GM18858 (cell line): ENCODE results near the gene SLC30A2.

ENCODE experiments used
- ATAC-seq: cut with Tn5 transposase; IDR thresholded peaks from one replicate; pipeline ENCODE4 v1.9.1; 2021; ENCODE audit not compliant: unreplicated experiment

Gene SLC30A2

DNA sequence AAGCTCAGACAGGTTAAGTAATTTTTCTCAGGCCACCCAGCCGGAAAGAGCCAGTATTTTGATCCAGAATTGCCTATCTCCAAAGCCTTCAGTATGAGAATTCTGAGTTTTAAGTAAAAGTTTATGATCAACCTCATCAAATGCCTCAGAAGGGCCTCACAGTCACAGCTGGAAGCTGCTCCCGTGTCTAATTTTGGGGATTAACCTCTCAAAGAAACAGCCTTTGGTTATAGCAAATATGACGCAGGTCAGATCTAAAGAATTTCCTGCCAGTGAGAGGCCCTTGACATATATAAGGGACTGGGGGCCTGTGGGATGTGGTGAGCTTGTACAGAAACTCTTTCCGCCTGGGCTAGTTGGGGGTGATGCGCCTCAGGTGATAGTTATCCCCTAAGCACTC, 22.1 kb downstream of the SLC30A2 start:
- ATAC-seq: no peak

DNA sequence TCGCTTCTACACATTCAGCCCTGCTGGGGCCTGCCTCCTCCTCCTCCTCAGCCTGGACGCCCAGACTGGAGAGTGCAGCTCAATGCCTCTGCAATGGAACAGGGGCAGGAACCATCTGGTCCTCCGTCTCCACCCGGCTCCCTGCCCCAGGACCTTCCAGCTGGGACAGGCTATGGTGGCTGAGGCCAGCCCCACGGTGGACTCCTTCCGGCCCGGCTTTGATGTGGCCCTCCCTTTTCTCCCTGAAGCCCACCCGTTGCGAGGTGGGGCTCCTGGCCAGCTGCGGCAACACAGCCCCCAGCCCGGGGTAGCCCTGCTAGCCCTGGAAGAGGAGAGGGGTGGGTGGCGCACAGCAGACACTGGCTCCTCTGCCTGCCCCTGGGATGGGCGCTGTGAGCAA, 22.9 kb downstream of the SLC30A2 start:
- no peak for ATAC-seq

DNA sequence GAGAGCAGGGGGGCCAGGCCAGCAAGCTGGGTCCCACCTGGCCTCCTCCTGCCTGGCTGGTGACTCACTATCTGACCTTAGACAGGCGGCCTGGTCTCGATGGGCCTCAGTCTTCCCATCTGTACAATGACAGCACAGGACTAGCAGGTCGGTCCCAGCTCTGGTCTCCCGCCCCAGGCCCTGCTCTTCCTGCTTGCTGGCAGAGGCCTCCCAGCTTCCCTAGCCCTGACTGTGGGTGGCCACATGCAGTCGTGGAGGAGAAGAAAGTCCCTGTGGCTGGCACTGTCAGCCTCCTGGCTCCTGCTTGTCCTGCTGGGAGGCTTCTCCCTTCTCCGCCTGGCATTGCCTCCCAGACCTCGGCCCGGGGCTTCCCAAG, 23.5 kb downstream of the SLC30A2 start:
- ATAC-seq: no peak

DNA sequence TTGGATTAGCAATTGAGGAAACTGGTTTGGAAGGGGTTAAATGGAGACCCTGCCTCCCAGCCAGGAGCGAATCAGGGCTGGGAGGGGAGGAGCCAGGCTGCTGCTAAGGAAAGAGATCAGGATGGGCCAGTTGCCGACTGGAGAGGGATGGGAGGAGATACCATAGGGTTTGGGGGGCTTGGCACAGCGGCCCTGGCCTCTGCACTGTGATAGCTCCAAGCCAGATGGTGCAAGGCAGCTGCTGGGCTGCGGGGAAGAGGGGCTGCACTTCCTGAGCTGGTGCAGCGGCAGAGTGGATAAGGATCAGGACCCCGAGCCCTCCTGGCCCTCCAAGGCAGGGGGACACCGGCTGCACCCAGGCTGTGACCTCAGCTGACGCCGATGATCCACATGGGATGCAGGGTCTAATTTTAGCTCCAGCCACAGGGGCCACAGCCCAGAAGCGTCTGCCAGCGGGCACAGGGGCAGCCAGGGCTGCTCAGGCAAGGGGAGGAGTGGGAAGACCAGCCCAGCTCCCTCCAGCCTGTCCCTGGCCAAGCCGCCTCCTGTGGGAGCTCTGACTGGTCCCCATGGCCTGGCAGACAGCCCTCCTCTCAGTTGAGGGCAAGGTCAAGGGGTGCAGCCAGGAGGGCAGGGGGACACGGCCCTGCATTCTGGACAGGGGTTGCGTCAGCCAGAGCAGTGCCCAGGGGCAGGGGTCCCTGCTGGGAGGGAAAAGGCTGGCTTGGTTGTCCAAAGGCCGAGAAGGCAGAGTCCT, 24.1 kb downstream of the SLC30A2 start, which contains the start of gene EXTL1:
Gene EXTL1, plus strand, starts transcription at position 129 of the 757 bp plus-strand sequence. CDS start 872 bp downstream, outside the sequence.
- ATAC-seq: no peak

DNA sequence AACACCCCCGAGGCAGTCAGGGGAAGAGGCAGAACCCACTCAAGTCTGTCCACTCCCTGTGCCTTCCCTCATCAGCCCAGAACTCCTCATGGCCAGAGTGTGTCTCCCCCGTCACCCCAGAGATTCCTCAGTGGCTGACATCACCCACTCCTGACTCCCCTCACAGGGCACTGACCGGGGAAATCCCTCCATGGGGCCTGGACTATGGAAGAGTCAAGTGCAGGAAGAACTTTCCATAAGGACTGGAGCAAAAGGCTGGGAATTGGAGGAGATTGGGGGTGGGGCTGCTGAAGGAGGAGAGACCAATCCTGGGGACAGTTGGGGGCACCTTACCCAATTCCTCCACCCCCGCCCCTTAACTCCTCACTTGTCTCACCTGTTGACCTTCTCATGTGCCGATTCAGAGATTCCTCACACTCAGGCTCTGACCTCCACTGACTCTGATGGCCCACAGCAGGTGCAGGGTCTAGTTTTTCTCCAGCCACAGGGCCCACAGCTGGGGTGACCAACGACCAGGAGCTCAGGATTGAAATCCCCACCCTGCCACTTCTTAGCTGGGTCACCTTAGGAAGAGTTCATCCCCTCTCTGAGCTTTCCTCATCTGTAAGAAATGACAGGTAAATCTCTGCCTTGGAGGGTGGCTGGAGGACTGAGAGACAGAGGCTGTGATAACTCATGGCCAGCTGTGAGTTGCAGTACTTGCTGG, 24.8 kb downstream of the SLC30A2 start:
- ATAC-seq: no peak

DNA sequence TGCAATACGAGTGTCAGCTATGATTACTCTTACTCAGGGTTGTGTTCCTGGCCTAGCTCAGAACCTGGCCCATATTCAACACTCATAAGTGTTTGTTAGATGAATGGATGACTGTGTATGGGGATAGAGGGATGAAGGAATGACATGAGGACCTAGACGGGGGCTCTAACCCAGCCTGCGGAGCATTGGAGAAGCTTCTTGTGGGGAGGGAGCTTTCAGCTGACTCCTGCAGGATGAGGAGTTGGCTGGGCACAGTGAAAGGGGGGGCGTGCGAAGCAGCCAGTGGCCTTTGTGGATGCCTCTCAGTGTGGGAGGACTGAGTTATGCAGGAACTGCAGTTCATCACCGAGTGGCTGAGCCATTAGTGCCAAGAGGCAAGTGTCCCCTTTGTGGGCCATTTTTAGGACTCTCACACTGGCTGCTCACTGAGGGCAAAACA, 25.6 kb downstream of the SLC30A2 start:
- no peak for ATAC-seq

DNA sequence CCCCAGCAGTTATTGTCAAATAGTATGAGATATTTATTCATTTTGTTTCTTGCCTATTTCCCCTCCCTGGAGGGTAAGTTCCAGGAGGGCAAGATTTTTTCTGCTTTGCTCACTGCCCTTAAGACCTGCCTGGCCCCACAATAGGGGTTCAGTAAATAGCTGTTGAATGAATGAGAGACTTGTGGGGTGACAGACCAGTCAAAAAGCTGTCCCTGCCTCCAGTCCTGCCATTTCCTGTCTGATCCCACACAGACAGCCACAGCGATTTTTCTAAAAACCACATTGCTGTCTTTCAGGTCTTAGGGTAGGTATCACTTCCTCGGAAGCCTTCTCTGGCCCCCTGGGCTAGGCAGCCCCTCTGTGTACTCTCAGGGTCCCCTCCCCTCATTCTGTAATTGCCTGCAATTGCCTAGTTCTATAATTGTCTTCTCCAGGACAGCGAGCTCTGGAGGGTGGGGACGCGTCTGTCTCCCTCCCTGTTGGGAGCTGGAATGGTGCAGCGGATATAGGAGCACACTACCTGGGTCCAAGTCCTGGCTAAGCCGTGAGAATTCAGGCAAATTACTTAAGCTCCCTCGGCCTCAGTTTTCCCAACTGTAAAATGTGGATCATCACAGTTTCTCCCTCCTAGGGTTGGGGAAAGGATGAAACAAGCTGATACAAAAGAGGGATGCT, 26.1 kb downstream of the SLC30A2 start:
- no peak for ATAC-seq

DNA sequence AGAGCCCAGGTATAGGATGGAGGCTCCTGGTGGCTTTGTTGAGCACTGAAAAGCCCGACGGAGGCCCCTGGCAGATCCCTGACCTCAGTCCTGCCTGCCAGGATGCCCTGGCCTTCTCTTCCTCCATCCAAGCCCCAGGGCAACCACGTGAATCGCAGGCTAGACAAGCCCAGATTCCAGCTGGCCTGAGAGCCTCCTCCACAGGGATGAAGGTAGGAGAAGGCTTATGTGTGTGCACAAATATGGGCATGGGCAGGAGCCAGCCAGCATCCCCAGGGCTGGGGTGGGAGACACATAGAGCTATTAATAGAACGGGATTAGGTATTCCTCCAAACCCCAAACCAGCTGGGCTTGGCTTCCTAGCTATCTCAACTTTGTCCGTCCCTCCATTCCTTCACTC, 28.3 kb downstream of the SLC30A2 start:
- no peak for ATAC-seq

DNA sequence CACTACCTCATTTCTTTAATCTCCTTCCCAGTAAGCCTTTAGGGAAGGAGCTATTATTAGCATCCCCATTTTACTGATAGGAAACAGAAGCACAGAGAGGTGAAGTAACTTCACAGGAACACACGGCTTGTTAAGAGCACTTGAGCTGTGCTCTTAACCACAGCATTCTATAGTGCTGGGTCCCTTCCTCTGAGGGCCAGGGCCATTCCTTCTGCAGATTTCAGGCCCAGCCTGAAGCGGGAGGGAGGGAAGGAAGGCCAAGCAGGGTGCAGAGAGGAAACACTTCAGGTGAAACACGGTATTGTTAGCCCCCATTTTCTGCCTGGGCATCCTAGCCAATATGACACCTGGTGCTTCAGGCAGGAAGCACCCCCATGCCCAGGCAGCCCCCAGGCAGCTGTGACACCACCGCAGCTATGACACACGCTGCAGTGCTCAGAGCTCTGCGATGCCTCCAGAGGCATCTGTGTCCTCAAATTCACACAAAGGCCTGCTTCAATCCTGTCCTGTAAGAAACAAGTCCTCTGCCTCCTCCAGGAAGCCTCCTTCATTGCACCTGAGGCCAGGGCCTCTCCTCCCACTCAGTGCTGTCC, 28.9 kb downstream of the SLC30A2 start:
- ATAC-seq: no peak

DNA sequence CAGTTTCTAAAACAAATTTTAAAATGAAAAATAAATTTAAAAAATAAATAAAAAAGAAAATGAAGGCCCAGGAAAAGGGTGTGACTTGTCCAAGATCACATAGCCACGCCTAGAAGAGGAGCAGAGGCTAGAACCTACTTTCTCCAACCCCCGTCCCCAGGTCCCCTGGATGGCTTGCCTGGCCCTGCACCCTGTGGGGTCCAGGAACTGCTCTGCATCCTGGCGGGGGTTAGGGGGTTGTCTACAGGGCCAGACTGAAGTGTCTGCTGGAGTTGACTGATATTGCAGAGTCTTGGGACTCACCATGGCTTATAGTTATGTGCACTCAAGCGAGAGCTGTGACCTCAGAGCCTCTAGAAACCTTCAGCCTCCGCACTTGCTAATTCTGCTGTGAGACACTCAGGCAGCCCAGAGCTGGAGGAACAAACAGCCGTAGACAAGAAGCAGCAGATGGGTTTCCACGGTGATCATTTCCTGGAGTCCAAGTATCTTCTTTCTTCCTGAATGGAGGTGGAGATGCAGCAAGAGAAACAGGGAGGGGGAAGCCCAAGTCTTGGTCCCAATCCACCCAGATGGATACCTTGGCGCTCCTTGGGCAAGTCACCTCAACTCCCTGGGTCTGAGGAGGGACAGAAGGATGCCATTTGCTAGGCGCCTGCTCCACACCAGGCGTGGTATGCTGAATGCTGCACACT, 29.5 kb downstream of the SLC30A2 start:
- ATAC-seq: no peak

DNA sequence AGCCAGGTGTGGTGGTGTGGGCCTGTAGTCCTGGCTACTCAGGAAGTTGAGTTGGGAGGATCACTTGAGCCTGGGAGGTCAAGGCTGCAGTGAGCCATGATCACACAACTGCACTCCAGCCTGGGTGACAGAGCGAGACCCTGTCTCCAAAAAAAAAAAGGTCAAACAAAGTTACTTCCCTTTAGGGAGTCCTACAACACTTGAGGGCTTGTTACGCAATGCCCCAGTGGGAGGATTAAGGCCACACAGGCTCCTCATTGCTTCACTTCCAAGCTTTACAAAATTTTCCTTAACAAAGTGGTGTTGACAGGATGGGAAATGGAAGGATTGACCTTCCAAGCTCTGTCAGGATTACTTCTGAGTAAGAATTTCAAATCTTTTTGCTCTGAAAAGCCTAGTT, 30.6 kb downstream of the SLC30A2 start:
- ATAC-seq: no peak

DNA sequence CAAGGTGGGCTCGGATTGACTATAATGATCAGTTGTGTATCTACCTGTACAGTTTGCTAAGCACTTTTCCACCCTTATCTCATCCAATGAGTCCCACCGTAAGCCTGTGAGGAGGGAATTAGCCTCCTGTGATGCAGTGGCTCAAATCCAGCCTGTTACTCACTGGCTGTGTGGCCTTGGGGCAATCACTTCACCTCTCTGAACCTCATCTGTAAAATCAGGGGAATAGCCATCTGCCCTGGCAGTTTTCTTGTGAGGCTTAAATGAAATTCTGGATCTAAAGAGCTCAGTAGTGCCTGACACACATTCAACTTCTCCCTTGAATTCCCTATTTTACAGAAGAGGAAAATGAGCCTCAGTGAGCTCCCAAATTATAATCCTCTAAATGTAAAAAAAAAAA, 31.7 kb downstream of the SLC30A2 start:
- no peak for ATAC-seq

DNA sequence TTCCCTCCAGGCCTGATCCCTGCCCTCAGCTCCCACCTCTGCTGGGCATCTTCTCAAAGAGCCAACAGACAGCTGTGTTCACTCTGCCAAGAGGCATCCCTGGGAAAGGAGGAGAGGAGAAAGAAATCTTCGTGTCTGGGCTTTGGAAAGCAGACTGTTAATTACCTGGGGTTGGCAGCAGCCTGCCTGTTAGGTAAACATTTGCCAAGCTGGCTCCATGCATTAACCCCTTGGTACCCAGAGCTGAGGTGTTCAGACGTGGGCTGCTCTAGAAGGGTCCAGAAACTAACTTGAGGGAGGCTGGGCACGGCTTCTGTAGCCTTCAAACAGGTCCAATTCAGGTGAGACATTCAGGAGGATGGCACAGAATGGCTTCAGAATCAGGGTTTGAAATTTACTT, 33.1 kb downstream of the SLC30A2 start:
- ATAC-seq: no peak

DNA sequence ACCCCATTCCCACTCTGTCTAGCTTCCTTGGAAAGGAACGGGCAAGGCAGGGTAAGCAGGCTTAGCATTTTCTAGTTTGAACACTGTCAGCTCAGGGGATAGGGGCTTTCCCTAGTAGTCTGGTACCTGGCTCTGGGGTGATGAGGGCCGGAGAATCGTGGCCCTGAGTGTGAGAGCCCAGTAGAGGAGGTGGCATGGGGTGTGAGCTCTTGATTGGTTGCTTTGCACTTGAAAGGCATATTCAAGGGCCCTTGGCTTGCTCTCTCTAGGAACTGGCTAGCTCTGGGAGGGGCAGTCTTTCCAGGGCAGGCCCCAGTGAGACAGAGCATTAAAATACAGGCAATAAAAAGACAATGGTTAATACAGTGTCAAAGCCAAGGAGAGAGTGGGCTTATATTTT, 35.1 kb downstream of the SLC30A2 start:
- no peak for ATAC-seq

DNA sequence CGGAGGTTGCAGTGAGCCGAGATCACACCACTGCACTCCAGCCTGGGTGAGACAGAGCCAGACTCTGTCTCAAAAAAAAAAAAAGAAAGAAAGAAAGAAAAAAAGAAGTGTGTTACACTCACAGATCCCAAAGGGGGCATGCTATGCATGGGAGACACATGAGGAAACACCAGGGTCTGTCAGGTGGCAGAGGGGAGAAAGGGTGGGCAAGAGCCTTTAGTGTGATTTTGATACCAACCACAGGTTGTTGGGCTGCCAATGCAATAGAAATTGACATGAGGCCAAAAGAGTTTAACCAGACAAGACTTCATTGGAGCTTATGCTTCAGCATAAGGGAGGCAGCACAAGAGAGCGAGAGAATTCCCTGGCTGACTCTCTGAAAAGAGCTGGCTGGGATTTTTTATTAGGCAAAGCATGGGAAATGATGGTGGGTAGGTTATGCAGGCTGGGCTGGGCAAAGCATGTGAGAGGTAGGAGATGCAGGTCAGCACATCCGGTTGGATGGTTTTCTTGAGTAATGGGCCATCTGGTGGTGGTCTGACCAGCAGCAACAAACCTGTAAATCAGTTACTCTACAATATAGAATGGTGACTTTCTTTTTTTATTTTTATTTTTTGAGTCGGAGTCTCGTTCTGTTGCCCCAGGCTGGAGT, 36.0 kb downstream of the SLC30A2 start:
- ATAC-seq: no peak

DNA sequence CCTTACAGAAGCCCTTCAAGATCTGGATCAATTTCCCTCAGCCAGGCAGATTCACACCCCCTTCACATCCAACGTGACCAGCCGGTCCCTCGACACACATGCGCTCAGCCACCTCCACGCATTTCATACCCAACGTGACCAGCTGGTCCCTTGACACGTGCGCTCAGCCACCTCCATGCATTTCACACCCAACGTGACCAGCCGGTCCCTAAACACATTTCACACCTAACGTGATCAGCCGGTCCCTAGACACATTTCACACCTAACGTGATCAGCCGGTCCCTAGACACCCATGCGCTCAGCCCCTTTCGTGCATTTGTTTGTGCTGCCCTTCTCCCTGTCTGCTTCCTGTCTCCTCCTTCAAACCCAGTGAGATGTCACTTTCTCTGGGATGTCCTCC, 39.2 kb downstream of the SLC30A2 start:
- ATAC-seq: no peak

DNA sequence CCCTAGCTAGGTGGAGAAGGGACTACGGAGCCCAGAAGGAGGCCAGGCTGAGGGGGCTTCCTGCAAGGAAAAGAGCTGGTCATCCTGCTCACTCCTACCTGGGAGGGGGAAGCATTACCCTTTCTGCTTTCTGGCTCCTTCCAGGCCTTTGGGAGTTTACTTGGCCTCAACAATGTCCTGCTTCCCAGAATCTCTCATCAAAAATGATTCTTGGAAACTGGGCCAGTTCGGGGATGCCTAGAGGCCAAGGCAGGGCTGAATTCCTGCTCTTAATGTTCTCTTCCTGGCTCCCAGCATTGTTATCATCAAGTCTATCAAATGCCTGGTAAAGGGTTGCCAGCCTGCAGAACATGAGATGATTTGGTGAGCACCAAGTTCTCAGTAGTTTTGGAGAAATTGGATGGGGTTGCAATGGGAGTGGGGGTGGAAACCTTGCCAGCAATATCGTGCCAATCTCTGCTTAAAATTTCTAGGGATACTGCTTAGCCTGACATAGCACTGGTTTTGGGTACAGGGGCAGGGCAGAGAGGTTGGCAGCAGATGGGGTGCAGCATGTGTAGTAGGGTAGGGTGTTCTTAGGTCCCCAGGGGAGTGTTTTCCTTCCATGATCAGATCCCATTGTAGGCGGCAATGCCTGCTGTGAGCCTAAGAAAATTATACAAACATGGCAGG, 40.3 kb downstream of the SLC30A2 start:
- ATAC-seq: no peak

DNA sequence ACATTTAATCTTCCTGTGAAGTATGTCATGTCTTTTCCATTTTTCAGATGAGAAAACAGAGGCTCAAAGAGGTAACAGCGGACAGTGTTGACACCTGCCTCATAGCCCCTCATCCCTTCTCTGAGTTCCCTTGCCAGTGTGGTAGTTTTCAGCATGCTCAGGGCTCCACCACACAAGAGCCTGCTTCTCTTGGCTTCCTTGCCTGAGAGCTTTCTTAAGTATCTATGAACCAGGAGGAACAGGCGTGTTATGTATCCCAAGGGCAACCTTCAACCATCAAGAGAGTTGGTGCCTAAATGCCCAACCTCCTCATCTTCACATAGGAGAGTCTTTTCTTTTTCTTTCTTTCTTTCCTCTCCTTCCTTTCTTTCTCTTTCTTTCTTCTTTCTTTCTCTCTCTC, 42.2 kb downstream of the SLC30A2 start:
- no peak for ATAC-seq

DNA sequence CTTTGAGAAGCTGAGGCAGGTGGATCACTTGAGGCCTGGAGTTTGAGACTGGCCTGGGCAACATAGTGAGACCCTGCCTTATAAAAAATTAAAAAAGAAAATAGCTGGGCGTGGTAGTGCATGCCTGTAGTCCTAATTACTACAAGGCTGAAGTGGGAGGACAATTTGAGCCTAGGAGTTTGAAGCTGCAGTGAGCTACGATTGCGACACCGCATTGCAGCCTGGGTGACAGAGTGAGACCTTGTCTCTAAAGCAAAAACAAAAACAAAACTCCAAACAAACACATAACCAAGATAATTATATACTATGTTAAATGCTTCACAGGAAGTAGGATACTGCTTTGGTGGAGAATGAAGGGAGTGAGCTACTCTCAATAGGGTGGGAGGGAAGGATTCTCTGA, 42.7 kb downstream of the SLC30A2 start:
- ATAC-seq: no peak
